Measurements from ENCODE around the gene CD300A.

CD300A gene

DNA sequence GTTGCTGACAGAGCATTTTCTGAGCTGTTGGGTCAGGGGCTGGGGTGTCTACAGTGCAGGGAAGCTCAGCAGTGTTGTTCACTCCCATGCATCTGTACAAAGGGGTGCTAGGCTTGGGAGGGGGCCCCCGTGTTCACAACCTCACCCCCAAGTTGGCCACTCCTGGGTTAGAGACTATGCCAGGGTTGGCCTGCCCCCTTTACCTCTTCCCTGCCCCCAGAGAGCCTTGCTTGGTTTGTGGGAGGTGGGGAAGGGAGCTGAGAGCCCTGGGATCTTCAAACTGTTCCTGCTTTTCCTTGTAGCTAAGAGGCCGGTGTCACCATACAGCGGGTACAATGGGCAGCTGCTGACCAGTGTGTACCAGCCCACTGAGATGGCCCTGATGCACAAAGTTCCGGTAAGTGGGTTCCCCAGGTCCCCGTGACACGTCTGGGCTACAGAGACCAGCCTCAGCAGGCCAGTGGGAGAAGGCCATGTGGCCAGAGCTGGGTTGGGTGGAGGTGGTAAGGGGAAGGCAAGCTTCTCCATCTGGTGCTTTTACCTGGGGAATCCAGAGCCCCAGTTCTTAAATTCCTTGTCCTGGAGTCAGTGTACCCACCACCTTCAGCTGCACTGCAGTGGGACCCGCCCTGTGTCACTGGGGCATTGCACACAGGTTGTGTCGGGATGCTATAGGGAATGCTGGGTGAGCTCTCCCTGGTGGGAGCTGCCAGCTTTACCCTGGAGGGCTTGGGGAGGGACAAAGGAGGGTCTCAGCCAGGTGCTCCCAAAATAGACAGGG is 22.7 kb upstream of the CD300A start:
- H3K27ac ChIP-seq (ENCODE audit: extremely low read depth, low read depth, low read length) = peak overlapping the region; percentile 73; the same call in 1 of the 2 replicates
- H3K36me3 ChIP-seq (ENCODE audit: control insufficient read depth in 2 of 2, insufficient read depth in 1 of 2, low read length in 2 of 2) = peaks cover 0 to 34% of the 10 kb centered on the region in 2 experiments; a peak in 2 of 3 replicates
- H3K4me1 ChIP-seq (ENCODE audit: control insufficient read depth, insufficient read depth, low read length) = peaks cover 5% of the 10 kb centered on the region; the same call in 1 of the 2 replicates
- POLR2A ChIA-PET = interaction anchor here (0.9 to 2.9 kb wide), 5 partner anchors 9 to 50 kb away, joined by 3 to 12 read pairs (median 4); no protein-coding TSS in a partner anchor
- H3K9me3 ChIP-seq (ENCODE audit: control insufficient read depth, insufficient read depth, low read depth, low read length) = no peaks in the 10 kb centered on the region
- TF ChIP-seq ZNF707 (tag by site-specific recombination; IDR thresholded peaks at IDR 0.05) (no peak), REPIN1 (tag by site-specific recombination; IDR thresholded peaks at IDR 0.05; ENCODE audit: low read depth) (no peak), ZNF624 (tag by site-specific recombination; IDR thresholded peaks at IDR 0.05) (no peak), MZF1 (tag by site-specific recombination; IDR thresholded peaks at IDR 0.05; ENCODE audit: borderline replicate concordance) (no peak), ZNF302 (tag by site-specific recombination; IDR thresholded peaks at IDR 0.05; ENCODE audit: low read depth) (no peak), ZNF530 (tag by site-specific recombination; IDR thresholded peaks at IDR 0.05; ENCODE audit: low read depth) (no peak), ZBTB17 (tag by site-specific recombination; IDR thresholded peaks at IDR 0.05) (no peak), BCL11A (tag by site-specific recombination; IDR thresholded peaks at IDR 0.05; ENCODE audit: low read depth) (no peak), PBX3 (CRISPR knock-in tag; IDR thresholded peaks at IDR 0.05) (no peak), MEIS1 (CRISPR knock-in tag; IDR thresholded peaks at IDR 0.05; ENCODE audit: borderline replicate concordance) (no peak), ZNF843 (tag by site-specific recombination; IDR thresholded peaks at IDR 0.05) (no peak), GLI4 (tag by site-specific recombination; IDR thresholded peaks at IDR 0.05) (no peak), HOXA7 (CRISPR knock-in tag; IDR thresholded peaks at IDR 0.05; ENCODE audit: borderline replicate concordance) (no peak), TRIM28 (IDR thresholded peaks at IDR 0.05; ENCODE audit: borderline replicate concordance, low read length) (no peak), ZNF488 (tag by site-specific recombination; IDR thresholded peaks at IDR 0.05) (no peak), ZNF677 (tag by site-specific recombination; IDR thresholded peaks at IDR 0.05) (no peak), ZNF473 (tag by site-specific recombination; IDR thresholded peaks at IDR 0.05) (no peak), ZNF596 (tag by site-specific recombination; IDR thresholded peaks at IDR 0.05) (no peak), ZNF692 (tag by site-specific recombination; IDR thresholded peaks at IDR 0.05) (no peak)
- TF ChIP-seq, protein P1, sequence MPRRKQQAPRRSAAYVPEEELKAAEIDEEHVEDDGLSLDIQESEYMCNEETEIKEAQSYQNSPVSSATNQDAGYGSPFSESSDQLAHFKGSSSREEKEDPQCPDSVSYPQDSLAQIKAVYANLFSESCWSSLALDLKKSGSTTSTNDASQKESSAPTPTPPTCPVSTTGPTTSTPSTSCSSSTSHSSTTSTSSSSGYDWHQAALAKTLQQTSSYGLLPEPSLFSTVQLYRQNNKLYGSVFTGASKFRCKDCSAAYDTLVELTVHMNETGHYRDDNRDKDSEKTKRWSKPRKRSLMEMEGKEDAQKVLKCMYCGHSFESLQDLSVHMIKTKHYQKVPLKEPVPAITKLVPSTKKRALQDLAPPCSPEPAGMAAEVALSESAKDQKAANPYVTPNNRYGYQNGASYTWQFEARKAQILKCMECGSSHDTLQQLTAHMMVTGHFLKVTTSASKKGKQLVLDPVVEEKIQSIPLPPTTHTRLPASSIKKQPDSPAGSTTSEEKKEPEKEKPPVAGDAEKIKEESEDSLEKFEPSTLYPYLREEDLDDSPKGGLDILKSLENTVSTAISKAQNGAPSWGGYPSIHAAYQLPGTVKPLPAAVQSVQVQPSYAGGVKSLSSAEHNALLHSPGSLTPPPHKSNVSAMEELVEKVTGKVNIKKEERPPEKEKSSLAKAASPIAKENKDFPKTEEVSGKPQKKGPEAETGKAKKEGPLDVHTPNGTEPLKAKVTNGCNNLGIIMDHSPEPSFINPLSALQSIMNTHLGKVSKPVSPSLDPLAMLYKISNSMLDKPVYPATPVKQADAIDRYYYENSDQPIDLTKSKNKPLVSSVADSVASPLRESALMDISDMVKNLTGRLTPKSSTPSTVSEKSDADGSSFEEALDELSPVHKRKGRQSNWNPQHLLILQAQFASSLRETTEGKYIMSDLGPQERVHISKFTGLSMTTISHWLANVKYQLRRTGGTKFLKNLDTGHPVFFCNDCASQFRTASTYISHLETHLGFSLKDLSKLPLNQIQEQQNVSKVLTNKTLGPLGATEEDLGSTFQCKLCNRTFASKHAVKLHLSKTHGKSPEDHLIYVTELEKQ (tag by site-specific recombination; IDR thresholded peaks at IDR 0.05; ENCODE audit: borderline replicate concordance) = no peak
- CTCF ChIA-PET = interaction anchor here (0.7 to 6.2 kb wide), 3 partner anchors 12 to 76 kb away, joined by 3 to 54 read pairs (median 10); no protein-coding TSS in a partner anchor
- H3K4me3 ChIP-seq (ENCODE audit: low read depth, low read length) = no peak overlapping the region
